ENCODE results near the gene UPK3A.

UPK3A gene

GRCh38 chr22:45329530-45329936 is 44.8 kb downstream of the UPK3A start:
- peak in 12 of 14 donors; percentile 24 to 80 (median 63) for DNase-seq

GRCh38 chr22:45330548-45330947 is 45.8 kb downstream of the UPK3A start:
- DNase-seq, result no peak

- no peak for DNase-seq
Measured at GRCh38 chr22:45331486-45331885, 46.7 kb downstream of the UPK3A start.

- DNase-seq, result no peak
Measured at GRCh38 chr22:45332001-45332400, 47.3 kb downstream of the UPK3A start.

- DNase-seq, result no peak
Measured at GRCh38 chr22:45334068-45334467, 49.3 kb downstream of the UPK3A start.

- peak in 2 of 14 donors; percentile 63 to 91 for DNase-seq
Measured at GRCh38 chr22:45334528-45334927, 49.8 kb downstream of the UPK3A start.

GRCh38 chr22:45335021-45335818 is 50.5 kb downstream of the UPK3A start:
- DNase-seq, result peak in 4 of 14 donors; percentile 13 to 91 (median 50)

- DNase-seq, result peak in 1 of 14 donors; percentile 39
Measured at GRCh38 chr22:45335854-45336522, 51.2 kb downstream of the UPK3A start.

- DNase-seq, result peak in 8 of 14 donors; percentile 9 to 65 (median 36)
Measured at GRCh38 chr22:45336971-45337431, 52.3 kb downstream of the UPK3A start.

GRCh38 chr22:45337536-45337935 is 52.8 kb downstream of the UPK3A start:
- no peak for DNase-seq

GRCh38 chr22:45338795-45339194 is 54.0 kb downstream of the UPK3A start:
- no peak for DNase-seq

- DNase-seq, result no peak
Measured at GRCh38 chr22:45340323-45340722, 55.6 kb downstream of the UPK3A start.

GRCh38 chr22:45341498-45341897 is 56.7 kb downstream of the UPK3A start:
- no peak for DNase-seq

- DNase-seq, result no peak
Measured at GRCh38 chr22:45343143-45343542, 58.4 kb downstream of the UPK3A start.

- no peak for DNase-seq
Measured at GRCh38 chr22:45344334-45344733, 59.6 kb downstream of the UPK3A start.
